ENCODE results near the gene C22orf23. TPM values are rescaled to one million over a fixed set of nuclear protein-coding genes. Genes with fewer than 3 reads are reported as not detected.

The C22orf23 gene
- total RNA-seq (not detected), polyA plus RNA-seq (under 1 TPM in 1 of 2 donors, not detected in 1; 0.18 TPM)
- long read RNA-seq, donor 1, partial matches to known transcripts: 0 of 2 reads
- long read RNA-seq, donor 1, other reads (novel, unspliced or antisense): 2 of 2 reads
- long read RNA-seq, donor 2, partial matches to known transcripts: 0 of 5 reads
- long read RNA-seq, donor 2, other reads (novel, unspliced or antisense): 5 of 5 reads

- intact Hi-C loops (cut with DNase I): loop anchor here in 1 of 2 donors (5.0 kb wide), 1 partner anchor 146 kb away; the partner anchor contains the start of gene GCAT
- no peaks in the 10 kb centered on the region for H3K9me3 ChIP-seq (ENCODE audit: control insufficient read depth, low read length)
- H3K27me3 ChIP-seq (ENCODE audit: control insufficient read depth in 1 of 2, insufficient read depth in 2 of 2, low read length in 1 of 2): no peaks in the 10 kb centered on the region
- H3K36me3 ChIP-seq (ENCODE audit: control insufficient read depth in 1 of 2, insufficient read depth in 2 of 2, low read length in 1 of 2): peaks cover 0 to 4% of the 10 kb centered on the region in 2 donors
- WGBS, 2 donors: 0 to 1% methylated on average over 52 of the region's 52 CpGs
- peaks cover 0 to 2% of the 10 kb centered on the region in 2 donors for H3K4me1 ChIP-seq (ENCODE audit: control insufficient read depth in 1 of 2, insufficient read depth in 2 of 2, low read length in 2 of 2)
- ATAC-seq (ENCODE audit: low FRiP score): peak; percentile 96
- no peak within 1 kb of the TSS for H3K27ac ChIP-seq (ENCODE audit: low read depth in 1 of 2, low read length in 2 of 2)
- H3K4me3 ChIP-seq (ENCODE audit: low read length in 2 of 2): peak within 1 kb of the TSS; percentile 76 to 81
- DNase-seq: peak; percentile 98 to 99
Measured at GRCh38 chr22:37953437-37954179, at the start of gene C22orf23, which contains the start of gene POLR2F. Gene C22orf23 (minus strand): TSS chr22:37953601. CDS start chr22:37953149, 452 bp downstream. Gene POLR2F (plus strand): TSS chr22:37953699. CDS start chr22:37953788, 89 bp downstream.

GRCh38 chr22:37999640-38000272 lies 46.4 kb upstream of the C22orf23 start:
- H3K36me3 ChIP-seq (ENCODE audit: control insufficient read depth in 1 of 2, insufficient read depth in 2 of 2, low read length in 1 of 2): no peaks in the 10 kb centered on the region
- DNase-seq (no peak), ATAC-seq (ENCODE audit: low FRiP score) (no peak)
- H3K27ac ChIP-seq (ENCODE audit: low read depth in 1 of 2, low read length in 2 of 2): no peak overlapping the region
- H3K27me3 ChIP-seq (ENCODE audit: control insufficient read depth in 1 of 2, insufficient read depth in 2 of 2, low read length in 1 of 2): no peaks in the 10 kb centered on the region
- H3K4me1 ChIP-seq (ENCODE audit: control insufficient read depth in 1 of 2, insufficient read depth in 2 of 2, low read length in 2 of 2): no peaks in the 10 kb centered on the region
- WGBS, 2 donors: 53 to 57% methylated on average over 16 of the region's 16 CpGs
- intact Hi-C loops (cut with DNase I): no loop called here
- no peaks in the 10 kb centered on the region for H3K9me3 ChIP-seq (ENCODE audit: control insufficient read depth, low read length)
- no peak overlapping the region for H3K4me3 ChIP-seq (ENCODE audit: low read length in 2 of 2)

- ATAC-seq (ENCODE audit: low FRiP score): no peak
- no peak overlapping the region for H3K27ac ChIP-seq (ENCODE audit: low read depth in 1 of 2, low read length in 2 of 2)
- WGBS, 2 donors: 81 to 82% methylated on average over 10 of the region's 10 CpGs
Measured at GRCh38 chr22:37999236-37999635, 45.8 kb upstream of the C22orf23 start.

GRCh38 chr22:37998543-37998942 lies 45.1 kb upstream of the C22orf23 start:
- DNase-seq (no peak), ATAC-seq (ENCODE audit: low FRiP score) (no peak)
- Histone ChIP-seq H3K36me3 (ENCODE audit: control insufficient read depth in 1 of 2, insufficient read depth in 2 of 2, low read length in 1 of 2) (no peaks in the 10 kb centered on the region), H3K27me3 (ENCODE audit: control insufficient read depth in 1 of 2, insufficient read depth in 2 of 2, low read length in 1 of 2) (no peaks in the 10 kb centered on the region), H3K4me3 (ENCODE audit: low read length in 2 of 2) (no peak overlapping the region), H3K9me3 (ENCODE audit: control insufficient read depth, low read length) (no peaks in the 10 kb centered on the region), H3K27ac (ENCODE audit: low read depth in 1 of 2, low read length in 2 of 2) (no peak overlapping the region), H3K4me1 (ENCODE audit: control insufficient read depth in 1 of 2, insufficient read depth in 2 of 2, low read length in 2 of 2) (no peaks in the 10 kb centered on the region)
- WGBS, 2 donors: 68 to 71% methylated on average over 7 of the region's 7 CpGs
- intact Hi-C loops (cut with DNase I): no loop called here

More at GRCh38 chr22:37999236-37999635, 45.8 kb upstream of the C22orf23 start:
- DNase-seq: no peak
- H3K9me3 ChIP-seq (ENCODE audit: control insufficient read depth, low read length): no peaks in the 10 kb centered on the region
- no peaks in the 10 kb centered on the region for H3K4me1 ChIP-seq (ENCODE audit: control insufficient read depth in 1 of 2, insufficient read depth in 2 of 2, low read length in 2 of 2)
- H3K27me3 ChIP-seq (ENCODE audit: control insufficient read depth in 1 of 2, insufficient read depth in 2 of 2, low read length in 1 of 2): no peaks in the 10 kb centered on the region
- intact Hi-C loops (cut with DNase I): no loop called here
- no peaks in the 10 kb centered on the region for H3K36me3 ChIP-seq (ENCODE audit: control insufficient read depth in 1 of 2, insufficient read depth in 2 of 2, low read length in 1 of 2)
- no peak overlapping the region for H3K4me3 ChIP-seq (ENCODE audit: low read length in 2 of 2)

GRCh38 chr22:37996515-37997246 lies 43.3 kb upstream of the C22orf23 start:
- ATAC-seq (ENCODE audit: low FRiP score): peak; percentile 13
- 89% methylated on average over 7 to 8 of the region's 8 CpGs for whole genome bisulfite sequencing, 2 donors
- no peak overlapping the region for H3K27ac ChIP-seq (ENCODE audit: low read depth in 1 of 2, low read length in 2 of 2)
- H3K27me3 ChIP-seq (ENCODE audit: control insufficient read depth in 1 of 2, insufficient read depth in 2 of 2, low read length in 1 of 2): no peaks in the 10 kb centered on the region
- H3K36me3 ChIP-seq (ENCODE audit: control insufficient read depth in 1 of 2, insufficient read depth in 2 of 2, low read length in 1 of 2): no peaks in the 10 kb centered on the region
- no peaks in the 10 kb centered on the region for H3K4me1 ChIP-seq (ENCODE audit: control insufficient read depth in 1 of 2, insufficient read depth in 2 of 2, low read length in 2 of 2)
- intact Hi-C loops (cut with DNase I): no loop called here
- no peaks in the 10 kb centered on the region for H3K9me3 ChIP-seq (ENCODE audit: control insufficient read depth, low read length)
- no peak for DNase-seq
- no peak overlapping the region for H3K4me3 ChIP-seq (ENCODE audit: low read length in 2 of 2)

- Histone ChIP-seq H3K27ac (ENCODE audit: low read depth in 1 of 2, low read length in 2 of 2) (no peak overlapping the region), H3K9me3 (ENCODE audit: control insufficient read depth, low read length) (no peaks in the 10 kb centered on the region), H3K4me3 (ENCODE audit: low read length in 2 of 2) (no peak overlapping the region), H3K4me1 (ENCODE audit: control insufficient read depth in 1 of 2, insufficient read depth in 2 of 2, low read length in 2 of 2) (no peaks in the 10 kb centered on the region), H3K36me3 (ENCODE audit: control insufficient read depth in 1 of 2, insufficient read depth in 2 of 2, low read length in 1 of 2) (no peaks in the 10 kb centered on the region), H3K27me3 (ENCODE audit: control insufficient read depth in 1 of 2, insufficient read depth in 2 of 2, low read length in 1 of 2) (no peaks in the 10 kb centered on the region)
- DNase-seq: no peak
- intact Hi-C loops (cut with DNase I): no loop called here
- ATAC-seq (ENCODE audit: low FRiP score): no peak
- 60 to 61% methylated on average over 2 to 4 of the region's 4 CpGs for WGBS, 2 donors
Measured at GRCh38 chr22:37996079-37996478, 42.7 kb upstream of the C22orf23 start.

- no peak overlapping the region for H3K27ac ChIP-seq (ENCODE audit: low read depth in 1 of 2, low read length in 2 of 2)
- no peaks in the 10 kb centered on the region for H3K27me3 ChIP-seq (ENCODE audit: control insufficient read depth in 1 of 2, insufficient read depth in 2 of 2, low read length in 1 of 2)
- no peaks in the 10 kb centered on the region for H3K9me3 ChIP-seq (ENCODE audit: control insufficient read depth, low read length)
- WGBS, 2 donors: 95 to 96% methylated on average over 4 of the region's 4 CpGs
- H3K4me1 ChIP-seq (ENCODE audit: control insufficient read depth in 1 of 2, insufficient read depth in 2 of 2, low read length in 2 of 2): no peaks in the 10 kb centered on the region
- intact Hi-C loops (cut with DNase I): no loop called here
- no peaks in the 10 kb centered on the region for H3K36me3 ChIP-seq (ENCODE audit: control insufficient read depth in 1 of 2, insufficient read depth in 2 of 2, low read length in 1 of 2)
- ATAC-seq (ENCODE audit: low FRiP score) (no peak), DNase-seq (no peak)
- H3K4me3 ChIP-seq (ENCODE audit: low read length in 2 of 2): no peak overlapping the region
Measured at GRCh38 chr22:37995460-37995859, 42.1 kb upstream of the C22orf23 start.

- Histone ChIP-seq H3K4me3 (ENCODE audit: low read length in 2 of 2) (no peak overlapping the region), H3K27ac (ENCODE audit: low read depth in 1 of 2, low read length in 2 of 2) (no peak overlapping the region), H3K9me3 (ENCODE audit: control insufficient read depth, low read length) (no peaks in the 10 kb centered on the region), H3K36me3 (ENCODE audit: control insufficient read depth in 1 of 2, insufficient read depth in 2 of 2, low read length in 1 of 2) (no peaks in the 10 kb centered on the region), H3K4me1 (ENCODE audit: control insufficient read depth in 1 of 2, insufficient read depth in 2 of 2, low read length in 2 of 2) (no peaks in the 10 kb centered on the region), H3K27me3 (ENCODE audit: control insufficient read depth in 1 of 2, insufficient read depth in 2 of 2, low read length in 1 of 2) (no peaks in the 10 kb centered on the region)
- intact Hi-C loops (cut with DNase I): no loop called here
- ATAC-seq (ENCODE audit: low FRiP score): no peak
- 90 to 92% methylated on average over 6 of the region's 6 CpGs for WGBS, 2 donors
- no peak for DNase-seq
Measured at GRCh38 chr22:37994982-37995381, 41.6 kb upstream of the C22orf23 start.
